Kidney tubule cell (primary cell): ENCODE data around the gene XPO1.

Experiments
- DNase-seq: peaks from one replicate; pipeline ENCODE4 v3.0.0-alpha.2; 2018; ENCODE audit warnings: low spot score

XPO1 gene

DNA sequence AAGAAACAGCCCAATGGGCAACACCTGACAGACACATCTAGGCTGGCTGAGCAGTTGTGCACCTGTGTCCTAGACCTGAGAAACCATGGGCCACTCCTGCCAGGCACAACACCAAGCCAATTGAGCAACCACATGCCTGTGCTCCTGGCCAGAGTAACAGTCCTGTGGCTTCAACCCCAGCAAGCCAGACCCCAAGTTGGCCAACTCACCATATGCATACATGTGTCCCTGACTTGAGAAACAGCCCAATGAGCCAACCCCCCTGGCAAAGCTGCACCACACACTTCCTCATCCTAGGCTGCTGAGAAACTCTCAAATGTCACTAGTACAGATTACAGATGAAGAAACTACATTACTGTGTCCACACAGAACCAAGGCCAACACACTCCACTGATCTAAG is 103.8 kb downstream of the XPO1 start:
- no peak for DNase-seq

DNA sequence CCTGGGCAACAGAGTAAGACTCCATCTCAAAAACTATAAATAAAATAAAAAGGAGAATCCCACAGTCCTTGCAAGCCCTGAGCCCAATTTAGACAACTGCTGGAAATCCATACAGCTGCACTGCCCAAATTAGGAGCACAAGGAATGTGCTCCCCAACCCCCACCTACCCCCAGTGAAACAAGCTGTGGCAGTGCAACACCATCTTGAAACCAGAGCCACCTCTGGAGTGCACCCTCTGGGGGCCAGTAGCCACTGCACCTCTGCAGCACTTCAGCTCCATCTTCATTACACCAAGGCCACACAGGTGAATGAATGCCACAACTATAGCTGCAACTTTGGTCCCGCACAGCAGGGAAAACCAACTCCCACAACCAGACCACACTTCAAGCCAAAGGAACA is 104.5 kb downstream of the XPO1 start:
- no peak for DNase-seq

DNA sequence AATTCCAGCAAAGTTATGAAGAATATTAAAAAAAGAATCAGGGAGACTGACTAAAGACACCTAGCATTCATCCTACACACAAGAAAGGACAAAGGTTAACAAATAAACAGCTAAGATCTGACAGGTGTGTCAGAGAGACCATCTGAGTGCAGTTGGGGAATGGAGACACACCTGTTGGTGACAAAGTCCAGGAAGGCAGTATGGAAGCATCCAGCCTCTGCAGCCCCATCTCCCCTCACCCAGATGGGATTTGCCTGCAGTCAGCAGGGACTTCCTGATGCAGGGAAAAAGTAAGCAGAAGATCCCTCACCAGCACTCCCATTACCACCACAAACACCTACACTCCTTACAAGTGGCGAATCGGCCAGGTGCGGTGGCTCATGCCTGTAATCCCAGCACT is 105.2 kb downstream of the XPO1 start:
- DNase-seq = no peak

DNA sequence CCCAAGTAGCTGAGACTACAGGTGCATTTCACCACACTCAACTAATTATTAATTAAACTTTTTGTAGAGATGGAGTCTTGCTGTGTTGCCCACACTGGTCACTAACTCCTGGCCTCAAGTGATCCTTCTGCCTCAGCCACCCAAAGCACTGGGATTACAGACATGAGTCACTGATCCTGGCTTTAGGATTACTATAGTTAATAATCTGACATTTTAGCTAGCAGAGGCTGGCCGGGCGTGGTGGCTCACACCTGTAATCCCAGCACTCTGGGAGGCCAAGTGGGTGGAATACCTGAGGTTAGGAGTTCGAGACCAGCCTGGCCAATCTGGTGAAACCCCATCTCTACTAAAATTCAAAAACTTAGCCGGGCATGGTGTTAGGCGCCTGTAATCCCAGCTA is 106.8 kb downstream of the XPO1 start:
- no peak for DNase-seq
